ENCODE results near the gene RPN2. TPM values are rescaled to one million over a fixed set of nuclear protein-coding genes. Genes with fewer than 3 reads are reported as not detected.

Gene RPN2
- polyA plus RNA-seq, 1 experiment = 488 TPM

DNA sequence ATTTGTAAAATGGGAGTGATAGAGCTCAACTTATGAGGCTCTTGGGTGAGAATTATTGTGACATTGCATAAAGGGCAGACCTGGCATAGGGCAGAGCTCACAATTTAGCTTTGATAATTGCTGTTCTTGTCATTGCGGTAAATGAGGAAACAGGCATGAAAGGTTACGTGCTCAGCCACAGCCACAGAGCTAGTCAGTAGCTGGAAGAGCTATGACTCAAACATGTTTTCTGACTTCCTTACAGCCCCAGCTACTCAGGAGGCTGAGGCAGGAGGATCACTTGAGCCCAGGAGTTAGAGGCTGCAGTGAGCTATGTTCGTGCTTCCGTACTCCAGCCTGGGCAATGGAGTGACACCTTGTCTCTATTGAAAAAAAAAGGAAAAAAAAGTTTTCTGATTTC lies 86.0 kb downstream of the RPN2 start:
- TF ChIP-seq, protein P1, sequence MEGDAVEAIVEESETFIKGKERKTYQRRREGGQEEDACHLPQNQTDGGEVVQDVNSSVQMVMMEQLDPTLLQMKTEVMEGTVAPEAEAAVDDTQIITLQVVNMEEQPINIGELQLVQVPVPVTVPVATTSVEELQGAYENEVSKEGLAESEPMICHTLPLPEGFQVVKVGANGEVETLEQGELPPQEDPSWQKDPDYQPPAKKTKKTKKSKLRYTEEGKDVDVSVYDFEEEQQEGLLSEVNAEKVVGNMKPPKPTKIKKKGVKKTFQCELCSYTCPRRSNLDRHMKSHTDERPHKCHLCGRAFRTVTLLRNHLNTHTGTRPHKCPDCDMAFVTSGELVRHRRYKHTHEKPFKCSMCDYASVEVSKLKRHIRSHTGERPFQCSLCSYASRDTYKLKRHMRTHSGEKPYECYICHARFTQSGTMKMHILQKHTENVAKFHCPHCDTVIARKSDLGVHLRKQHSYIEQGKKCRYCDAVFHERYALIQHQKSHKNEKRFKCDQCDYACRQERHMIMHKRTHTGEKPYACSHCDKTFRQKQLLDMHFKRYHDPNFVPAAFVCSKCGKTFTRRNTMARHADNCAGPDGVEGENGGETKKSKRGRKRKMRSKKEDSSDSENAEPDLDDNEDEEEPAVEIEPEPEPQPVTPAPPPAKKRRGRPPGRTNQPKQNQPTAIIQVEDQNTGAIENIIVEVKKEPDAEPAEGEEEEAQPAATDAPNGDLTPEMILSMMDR (IDR thresholded peaks at IDR 0.05; ENCODE audit: low read depth, low read length) = no peak
- Histone ChIP-seq H3K27ac (ENCODE audit: low read depth, low read length) (no peak overlapping the region), H3K9me3 (ENCODE audit: control insufficient read depth, insufficient read depth, low read length) (no peaks in the 10 kb centered on the region), H3K27me3 (ENCODE audit: control insufficient read depth, insufficient read depth, low read length) (peaks cover 15% of the 10 kb centered on the region), H3K4me3 (ENCODE audit: low read depth, low read length) (no peak overlapping the region)
- POLR2A ChIA-PET = no interaction called here
- CTCF ChIA-PET = interaction anchor here (1.9 kb wide), 2 partner anchors 70 to 270 kb away, joined by 7 to 9 read pairs; no protein-coding TSS in a partner anchor
- no peak for DNase-seq (ENCODE audit: low read depth, low spot score)

DNA sequence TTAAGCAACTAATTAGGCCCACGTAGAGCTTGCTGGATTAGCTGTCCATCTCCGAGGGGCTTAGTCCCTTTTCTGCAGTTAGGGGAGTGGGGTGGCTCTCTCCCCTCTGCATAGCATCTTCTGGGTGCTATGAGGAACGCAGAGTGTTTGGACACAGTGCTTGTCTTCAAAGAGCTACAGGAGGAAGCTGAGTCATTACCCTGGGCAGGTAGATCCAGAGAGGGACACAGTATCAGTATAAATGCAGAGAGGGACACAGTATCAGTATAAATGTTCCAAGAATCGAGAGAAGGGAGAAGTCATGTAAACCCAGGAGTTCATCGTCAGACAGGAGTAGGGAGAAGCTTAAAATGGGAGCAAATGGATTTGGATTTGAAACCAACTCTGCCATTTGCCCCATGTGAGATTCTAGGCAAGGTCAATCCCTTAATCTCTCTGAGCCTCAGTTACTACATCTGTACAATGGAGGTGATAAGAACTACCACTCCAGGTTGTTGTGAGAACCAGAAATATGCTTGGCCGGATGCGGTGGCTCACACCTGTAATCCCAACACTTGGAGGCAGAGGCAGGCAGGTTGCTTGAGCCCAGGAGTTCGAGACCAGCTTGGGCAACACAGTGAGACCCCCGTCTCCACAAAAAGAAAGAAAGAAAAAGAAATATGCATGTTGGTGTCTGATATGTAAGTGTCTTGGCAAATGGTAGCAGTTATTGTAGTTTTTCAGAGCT lies 88.0 kb downstream of the RPN2 start:
- no peak for DNase-seq (ENCODE audit: low read depth, low spot score)
- no peaks in the 10 kb centered on the region for H3K9me3 ChIP-seq (ENCODE audit: control insufficient read depth, insufficient read depth, low read length)
- peaks cover 8% of the 10 kb centered on the region for H3K27me3 ChIP-seq (ENCODE audit: control insufficient read depth, insufficient read depth, low read length)
- no peak overlapping the region for H3K27ac ChIP-seq (ENCODE audit: low read depth, low read length)
- POLR2A ChIA-PET = no interaction called here
- CTCF ChIA-PET = interaction anchor here (0.7 to 5.8 kb wide), 3 partner anchors 75 to 268 kb away, joined by 3 to 75 read pairs (median 4); no protein-coding TSS in a partner anchor
- TF ChIP-seq, protein P1 (IDR thresholded peaks at IDR 0.05; ENCODE audit: low read depth, low read length) = no peak
- no peak overlapping the region for H3K4me3 ChIP-seq (ENCODE audit: low read depth, low read length)

DNA sequence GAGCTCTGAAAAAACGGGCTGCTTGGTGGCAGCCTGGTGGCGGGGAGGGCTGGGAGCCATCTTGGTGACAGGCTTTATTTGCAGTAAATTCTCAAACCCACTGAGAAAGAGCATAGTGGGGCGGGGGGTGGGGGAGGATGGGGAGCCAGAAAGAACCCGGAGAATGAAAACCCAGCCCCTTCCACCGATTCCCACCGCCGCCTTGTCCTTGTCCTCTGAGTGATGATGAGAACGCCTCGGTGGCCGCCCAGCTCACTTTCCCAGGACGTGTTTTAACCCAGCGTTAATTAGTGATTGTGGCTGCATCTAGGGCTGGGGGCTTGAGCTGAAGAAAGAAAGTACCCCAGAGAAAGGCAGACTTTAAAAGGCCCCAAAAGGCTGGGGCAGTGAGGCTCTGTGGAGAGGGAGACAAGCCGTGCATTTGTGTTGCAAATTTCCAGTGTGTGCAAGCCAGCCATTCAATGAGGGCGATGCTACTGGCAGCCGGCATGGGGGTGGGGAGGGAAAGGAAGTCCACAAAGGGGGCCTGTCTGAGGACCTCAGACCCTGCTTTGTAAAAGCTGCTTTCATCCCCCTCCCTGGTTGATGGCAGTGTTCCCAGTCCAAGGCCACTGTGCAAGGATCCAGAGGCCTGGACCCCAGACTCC lies 88.7 kb downstream of the RPN2 start:
- POLR2A ChIA-PET = interaction anchor here (0.7 kb wide), 1 partner anchor 116 kb away, joined by 10 read pairs; no protein-coding TSS in a partner anchor
- CTCF ChIA-PET = interaction anchor here (0.5 to 5.8 kb wide), 9 partner anchors 13 to 1139 kb away, joined by 3 to 75 read pairs (median 5); no protein-coding TSS in a partner anchor
- DNase-seq (ENCODE audit: low read depth, low spot score) = no peak
- no peak overlapping the region for H3K27ac ChIP-seq (ENCODE audit: low read depth, low read length)
- H3K4me3 ChIP-seq (ENCODE audit: low read depth, low read length) = no peak overlapping the region
- TF ChIP-seq, protein P1 (IDR thresholded peaks at IDR 0.05; ENCODE audit: low read depth, low read length) = no peak
- no peaks in the 10 kb centered on the region for H3K9me3 ChIP-seq (ENCODE audit: control insufficient read depth, insufficient read depth, low read length)
- peaks cover 6% of the 10 kb centered on the region for H3K27me3 ChIP-seq (ENCODE audit: control insufficient read depth, insufficient read depth, low read length)

DNA sequence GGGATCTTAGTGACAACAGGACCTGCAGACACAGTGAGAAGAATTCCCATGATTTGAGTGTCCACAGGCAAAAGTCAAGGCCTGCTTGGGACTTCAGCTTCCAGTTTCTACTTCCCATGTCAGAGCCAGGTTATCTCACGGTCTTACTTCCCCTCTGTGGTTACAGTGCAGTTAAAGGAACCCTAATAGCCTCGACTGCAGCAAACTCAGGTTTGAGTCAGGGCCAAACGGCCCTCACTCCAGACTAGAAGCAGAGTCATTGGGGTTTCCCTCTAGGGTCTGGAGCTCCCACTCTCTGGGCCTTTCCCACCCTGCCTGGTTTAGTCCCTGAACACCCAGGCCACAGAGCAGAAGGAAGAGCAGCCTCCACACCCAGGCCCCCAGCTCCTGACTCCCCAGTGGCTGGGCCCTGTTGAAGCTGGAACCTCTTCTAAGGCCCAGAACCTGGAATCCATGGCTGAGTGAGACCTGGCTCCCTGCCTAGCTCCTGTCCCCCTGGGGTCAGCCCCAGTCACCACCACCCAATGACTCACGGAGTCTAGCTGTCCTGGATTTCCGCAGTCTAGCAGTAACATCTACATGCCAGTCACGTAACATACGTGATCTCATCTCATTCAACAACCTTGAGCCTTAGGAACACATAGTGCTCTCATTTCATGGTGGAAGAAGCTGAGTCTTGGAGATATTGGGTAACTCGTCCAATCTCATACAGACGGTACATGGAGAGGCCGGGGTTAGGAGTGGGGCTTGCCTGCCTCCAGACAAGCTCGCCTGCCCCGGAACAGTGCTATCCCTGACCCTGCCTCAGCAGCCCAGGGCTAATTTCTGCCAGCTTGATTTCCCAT lies 91.7 kb downstream of the RPN2 start:
- Histone ChIP-seq H3K4me3 (ENCODE audit: low read depth, low read length) (no peak overlapping the region), H3K27ac (ENCODE audit: low read depth, low read length) (no peak overlapping the region), H3K9me3 (ENCODE audit: control insufficient read depth, insufficient read depth, low read length) (no peaks in the 10 kb centered on the region), H3K27me3 (ENCODE audit: control insufficient read depth, insufficient read depth, low read length) (peaks cover 6% of the 10 kb centered on the region)
- CTCF ChIA-PET = interaction anchor here (0.6 to 5.8 kb wide), 20 partner anchors 12 to 477 kb away, joined by 3 to 75 read pairs (median 4); no protein-coding TSS in a partner anchor
- no peak for DNase-seq (ENCODE audit: low read depth, low spot score)
- TF ChIP-seq, protein P1 (IDR thresholded peaks at IDR 0.05; ENCODE audit: low read depth, low read length) = no peak
- POLR2A ChIA-PET = no interaction called here

All from AG04450 (cell line).